Body of pancreas (tissue), 4 donors: ENCODE results near the gene PPP2R5E. TPM values are rescaled to one million over a fixed set of nuclear protein-coding genes. Genes with fewer than 3 reads are reported as not detected.

Experiments
- ATAC-seq: fragments of 150-250 bp; one replicate; pipeline ENCODE4 v1.9.1; 2016
- DNase-seq, 4 donors: peaks; one replicate each; pipeline ENCODE4 v3.0.0-alpha.2; 2019
- H3K27ac ChIP-seq, 4 donors: fragments of 200-600 bp; sonication (generic); 1 replicate in 3 of 4; 2 replicates in 1 of 4; pipeline versions ENCODE4 v1.5.1 to v1.6.1; 2016 to 2019; ENCODE audit warnings: mild to moderate bottlenecking in 1 of 4, mixed read lengths in 1 of 4, moderate library complexity in 1 of 4
- H3K27me3 ChIP-seq, 2 donors: fragments of 200-600 bp; sonication (generic); one replicate each; pipeline ENCODE4 v1.6.0; 2016; ENCODE audit warnings: mild to moderate bottlenecking in 1 of 2
- H3K36me3 ChIP-seq, 2 donors: fragments of 200-600 bp; sonication (generic); replicated peaks in 1 of 2; 2 replicates each; pipeline ENCODE4 v1.5.1; 2016; ENCODE audit warnings: low read depth in 2 of 2; ENCODE audit not compliant: insufficient read depth in 1 of 2
- H3K4me1 ChIP-seq: fragments of 200-600 bp; sonication (generic); one replicate; pipeline ENCODE4 v1.6.0; 2016
- H3K4me3 ChIP-seq, 2 donors: fragments of 200-600 bp; sonication (generic); 1 replicate in 1 of 2; 2 replicates in 1 of 2; pipeline ENCODE4 v1.5.1; 2016 to 2019
- H3K9me3 ChIP-seq, 3 donors: fragments of 200-600 bp; sonication (generic); 1 replicate in 2 of 3; 2 replicates in 1 of 3; pipeline ENCODE4 v1.5.1; 2016
- CTCF ChIP-seq, 7 experiments: fragments of 450-650 bp in 4 of 7; fragments of 200-600 bp in 3 of 7; sonication (generic) in 3 of 7; IDR thresholded peaks; one replicate each; pipeline ENCODE4 v1.5.1; 2016 to 2019; ENCODE audit warnings: antibody characterized with exemption in 7 of 7
- POLR2A ChIP-seq, 3 donors: fragments of 450-650 bp; IDR thresholded peaks; one replicate each; pipeline ENCODE4 v1.6.1; 2016; ENCODE audit warnings: antibody characterized with exemption in 3 of 3, mild to moderate bottlenecking in 2 of 3
- WGBS, 2 donors: methylation state at CpG; one replicate each; pipeline ENCODE4 v1.1.5; 2017; 5-methylcytosine and 5-hydroxymethylcytosine counted together
- intact Hi-C: fragments of 100-400 bp; cut with DNase I; formaldehyde crosslinking; loops from one replicate; pipeline ENCODE4 v1.15.1; 2023
- total RNA-seq, 2 donors: library from RNA; depleted of rRNA; stranded (reverse); fragments of >200 nt; gene quantifications; one replicate each; pipeline ENCODE4 v1.1.0, GENCODE V29; 2016

The PPP2R5E gene
- total RNA-seq, 2 donors from 2014 or later = 9.2 to 12.5 TPM

DNA sequence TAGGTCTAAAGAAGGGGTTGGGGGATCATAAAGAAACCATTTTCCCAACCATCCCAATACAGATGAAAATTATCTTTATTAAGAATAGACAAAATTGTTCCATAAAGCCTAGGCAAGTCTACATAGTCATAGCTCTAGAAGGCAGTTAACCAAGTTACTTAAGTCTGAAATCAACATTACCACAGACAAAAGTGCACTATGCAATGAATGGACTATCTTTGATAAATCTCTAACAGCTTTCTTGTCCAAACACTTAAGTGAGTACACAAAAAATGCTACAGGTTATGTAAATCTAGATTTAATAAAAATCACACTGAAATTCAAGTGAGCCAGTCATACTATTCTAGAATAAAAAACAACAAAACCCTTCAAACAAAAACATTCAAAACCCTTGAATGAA lies 137.5 kb downstream of the PPP2R5E start:
- intact Hi-C loops = no loop called here
- H3K27me3 ChIP-seq = no peaks in the 10 kb centered on the region
- no peaks in the 10 kb centered on the region for H3K36me3 ChIP-seq
- H3K4me3 ChIP-seq = no peak overlapping the region
- ATAC-seq (no peak), DNase-seq (no peak)
- no peak for TF ChIP-seq POLR2A (IDR thresholded peaks at IDR 0.05)
- no peak for TF ChIP-seq CTCF (IDR thresholded peaks at IDR 0.05)
- H3K9me3 ChIP-seq = no peaks in the 10 kb centered on the region
- no peak overlapping the region for H3K27ac ChIP-seq
- H3K4me1 ChIP-seq = peaks cover 11% of the 10 kb centered on the region

GRCh38 chr14:63404906-63405305 lies 138.3 kb downstream of the PPP2R5E start:
- Histone ChIP-seq H3K4me1 (peaks cover 11% of the 10 kb centered on the region), H3K27ac (no peak overlapping the region), H3K36me3 (no peaks in the 10 kb centered on the region), H3K27me3 (no peaks in the 10 kb centered on the region), H3K9me3 (no peaks in the 10 kb centered on the region), H3K4me3 (no peak overlapping the region)
- no peak for DNase-seq
- no peak for ATAC-seq
- TF ChIP-seq CTCF (IDR thresholded peaks at IDR 0.05) (no peak), POLR2A (IDR thresholded peaks at IDR 0.05) (no peak)
- intact Hi-C loops = no loop called here
- WGBS, 2 donors = 65 to 71% methylated on average over 2 of the region's 2 CpGs

DNA sequence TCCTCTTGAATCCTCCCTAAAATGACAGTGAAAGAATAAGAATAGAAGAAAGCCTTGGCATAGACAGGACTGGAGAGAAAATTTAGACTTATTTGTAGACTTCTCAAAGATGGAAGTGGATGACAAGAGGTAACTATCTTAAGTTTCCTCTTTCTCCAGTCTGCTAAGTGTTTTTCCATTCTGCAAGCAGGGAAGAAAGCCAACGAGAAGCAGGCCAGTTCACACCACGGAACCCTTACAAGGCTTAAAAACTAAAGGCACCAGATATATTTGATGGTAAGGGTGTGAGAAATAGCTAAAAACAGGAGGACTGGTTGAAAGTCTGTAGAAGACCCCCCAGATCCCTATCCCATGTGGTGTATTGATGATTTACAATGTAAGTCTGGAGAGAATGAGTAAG lies 141.5 kb downstream of the PPP2R5E start:
- WGBS, 2 donors = 74 to 77% methylated on average over 2 of the region's 2 CpGs

GRCh38 chr14:63398952-63399351 lies 144.2 kb downstream of the PPP2R5E start:
- intact Hi-C loops = loop anchor here (10.0 kb wide), 2 partner anchors 146 to 366 kb away; partner anchors contain the start of gene PPP2R5E
- DNase-seq = no peak
- Histone ChIP-seq H3K9me3 (no peaks in the 10 kb centered on the region), H3K27me3 (no peaks in the 10 kb centered on the region), H3K36me3 (no peaks in the 10 kb centered on the region), H3K27ac (no peak overlapping the region), H3K4me3 (no peak overlapping the region), H3K4me1 (peaks cover 11% of the 10 kb centered on the region)
- 96% methylated on average over 3 of the region's 3 CpGs for WGBS, 2 donors
- ATAC-seq = no peak
- no peak for TF ChIP-seq CTCF (IDR thresholded peaks at IDR 0.05)
- TF ChIP-seq POLR2A (IDR thresholded peaks at IDR 0.05) = no peak

More for the DNA sequence above, 141.5 kb downstream of the PPP2R5E start:
- peaks cover 11% of the 10 kb centered on the region for H3K4me1 ChIP-seq
- intact Hi-C loops = no loop called here
- no peaks in the 10 kb centered on the region for H3K9me3 ChIP-seq
- no peaks in the 10 kb centered on the region for H3K36me3 ChIP-seq
- no peak for TF ChIP-seq POLR2A (IDR thresholded peaks at IDR 0.05)
- ATAC-seq (no peak), DNase-seq (no peak)
- H3K4me3 ChIP-seq = no peak overlapping the region
- H3K27ac ChIP-seq = no peak overlapping the region
- no peaks in the 10 kb centered on the region for H3K27me3 ChIP-seq

DNA sequence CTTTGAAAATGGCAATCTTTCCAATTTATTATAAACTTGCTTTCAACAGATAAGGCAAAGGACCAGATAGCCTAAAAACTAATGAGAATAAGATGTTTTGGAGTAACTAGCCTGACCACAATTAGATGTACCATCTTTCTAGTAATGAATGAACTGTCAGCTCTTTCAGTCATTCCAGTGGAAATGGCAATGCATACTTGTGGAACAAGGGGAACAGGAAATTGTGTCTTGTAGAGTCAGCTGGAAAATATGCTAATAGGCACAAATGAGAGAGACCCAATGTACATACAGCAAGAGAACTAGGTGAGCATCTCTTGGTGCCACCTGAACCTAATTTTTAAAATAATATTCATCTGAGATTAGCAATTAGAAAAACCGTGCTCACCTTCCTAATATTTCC lies 148.3 kb downstream of the PPP2R5E start:
- Histone ChIP-seq H3K27me3 (no peaks in the 10 kb centered on the region), H3K4me3 (no peak overlapping the region), H3K36me3 (peaks cover 0 to 3% of the 10 kb centered on the region in 2 donors), H3K9me3 (no peaks in the 10 kb centered on the region), H3K4me1 (peaks cover 6% of the 10 kb centered on the region), H3K27ac (no peak overlapping the region)
- 82 to 91% methylated on average over 1 of the region's 1 CpG for WGBS, 2 donors
- no peak for TF ChIP-seq POLR2A (IDR thresholded peaks at IDR 0.05)
- no peak for TF ChIP-seq CTCF (IDR thresholded peaks at IDR 0.05)
- DNase-seq (no peak), ATAC-seq (no peak)
- intact Hi-C loops = loop anchor here (10.0 kb wide), 2 partner anchors 150 to 370 kb away; partner anchors contain the start of gene PPP2R5E
